Aorta (tissue), 5 donors: ENCODE measurements around the gene LILRA1. TPM values are rescaled to one million over a fixed set of nuclear protein-coding genes. Genes with fewer than 3 reads are reported as not detected.
"Not testable (repeated sequence)": the region's sequence is repeated elsewhere in the genome, so short reads cannot be mapped to it uniquely, and the experiment has no call there.

Experiments used
- ATAC-seq: fragments of 200-7000 bp; cut with Tn5 transposase; one replicate; pipeline ENCODE4 v1.9.1; 2022; ENCODE audit warnings: moderate library complexity; ENCODE audit not compliant: low FRiP score
- DNase-seq, 2 donors: peaks; one replicate each; pipeline ENCODE4 v3.0.0-alpha.2; 2020
- H3K27ac ChIP-seq, 2 donors: one replicate each; pipeline ENCODE4 v1.5.1; 2013; ENCODE audit warnings: low read length in 2 of 2, mild to moderate bottlenecking in 2 of 2, moderate library complexity in 2 of 2, control low read depth in 1 of 2, inconsistent platforms in 1 of 2, low read depth in 1 of 2
- H3K27me3 ChIP-seq, 2 donors: one replicate each; pipeline ENCODE4 v1.6.1; 2013; ENCODE audit warnings: control low read depth in 1 of 2, low read length in 1 of 2, mild to moderate bottlenecking in 1 of 2, moderate library complexity in 1 of 2; ENCODE audit not compliant: insufficient read depth in 2 of 2, control insufficient read depth in 1 of 2
- H3K36me3 ChIP-seq, 2 donors: one replicate each; pipeline ENCODE4 v1.6.1; 2013; ENCODE audit warnings: control low read depth in 1 of 2, low read length in 1 of 2, mild to moderate bottlenecking in 1 of 2; ENCODE audit not compliant: insufficient read depth in 2 of 2, control insufficient read depth in 1 of 2
- H3K4me1 ChIP-seq, 2 donors: one replicate each; pipeline ENCODE4 v1.6.1; 2013; ENCODE audit warnings: low read length in 2 of 2, control low read depth in 1 of 2, mild to moderate bottlenecking in 1 of 2, moderate library complexity in 1 of 2; ENCODE audit not compliant: insufficient read depth in 2 of 2, control insufficient read depth in 1 of 2
- H3K4me3 ChIP-seq, 2 donors: one replicate each; pipeline ENCODE4 v1.5.1; 2013; ENCODE audit warnings: low read length in 2 of 2, control low read depth in 1 of 2, mild to moderate bottlenecking in 1 of 2
- H3K9me3 ChIP-seq: one replicate; pipeline ENCODE4 v1.6.1; 2013; ENCODE audit warnings: mild to moderate bottlenecking, low read length; ENCODE audit not compliant: control insufficient read depth
- WGBS, 2 donors: extraction: QIAGEN DNeasy Blood & Tissue Kit; methylation state at CpG; one replicate each; pipeline ENCODE4 v1.1.7; 2013; 5-methylcytosine and 5-hydroxymethylcytosine counted together
- intact Hi-C, 2 donors: fragments of 100-400 bp; cut with DNase I; formaldehyde crosslinking; loops; one replicate each; pipeline versions ENCODE4 v1.14.2 to v1.15.0; 2022
- polyA plus RNA-seq, 2 donors: library from polyadenylated mRNA; stranded (reverse); fragments of 200-250 nt; gene quantifications; one replicate each; pipeline ENCODE4 v1.2.3, GENCODE V29; 2013
- total RNA-seq, 2 donors: library from RNA; stranded (reverse); fragmentation: NEBNext Ultra II Directional; extraction: Animal tissue kit (Norgen Biotek cat#: 25700); gene quantifications; one replicate each; pipeline ENCODE4 v1.2.1, GENCODE V29; 2021
- donor health status: healthy with polysubstance abuse.
- donor health status: Bipolar disorder and iron deficiency.
- donor health status: DM: no; HTN: no; CAD: no.
- donor health status: DM: no; HTN: no; CAD: no.
- donor health status: DM: yes; HTN: yes; CAD: no.

LILRA1 gene
- total and polyA plus RNA-seq, 4 donors, result 0.08 to 2.0 (median 1.1) TPM

DNA sequence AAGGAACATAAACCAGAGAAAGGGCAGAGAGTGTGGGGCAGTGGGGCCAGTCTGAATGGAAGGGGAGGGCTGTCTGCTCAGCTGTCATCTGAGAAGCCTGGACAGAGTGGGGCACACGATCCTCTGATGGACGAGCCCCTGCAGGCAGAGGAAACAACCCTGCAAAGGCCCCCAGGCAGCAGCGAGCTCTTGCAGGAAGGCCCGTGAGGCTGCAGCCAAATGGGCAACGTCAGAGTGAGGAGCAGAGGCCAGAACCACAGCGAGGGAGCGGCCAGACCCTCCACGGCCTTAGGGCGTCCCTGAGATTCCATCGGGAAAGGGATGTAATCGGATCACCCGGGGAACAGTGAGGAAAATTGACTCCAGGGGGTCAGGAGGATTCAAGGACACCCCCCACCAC is 42.6 kb downstream of the LILRA1 start:
- H3K36me3 ChIP-seq, H3K27ac ChIP-seq, H3K27me3 ChIP-seq, H3K9me3 ChIP-seq, H3K4me3 ChIP-seq, intact Hi-C loops, H3K4me1 ChIP-seq, DNase-seq, ATAC-seq: not testable (repeated sequence)
- 7 to 11% methylated on average over 11 to 12 of the region's 12 CpGs for WGBS, 2 donors

DNA sequence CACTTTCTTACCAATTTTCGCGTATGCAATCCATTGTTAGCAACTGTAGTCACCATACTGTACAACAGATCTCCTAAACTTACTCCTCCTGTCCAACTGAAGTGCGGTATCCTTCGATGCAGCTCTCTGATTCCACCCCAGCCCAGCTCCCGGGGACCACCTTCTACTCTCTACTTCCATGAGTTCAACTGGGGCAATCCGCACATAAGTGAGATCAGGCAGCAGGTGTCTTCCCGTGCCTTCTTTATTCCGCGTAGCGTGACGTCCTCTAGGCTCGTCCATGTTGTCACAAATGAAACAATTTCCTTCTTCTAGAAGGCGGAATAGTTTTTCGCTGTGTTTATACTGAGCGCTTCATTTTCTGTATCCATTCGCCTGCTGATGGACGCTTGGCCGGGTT is 45.3 kb downstream of the LILRA1 start:
- H3K9me3 ChIP-seq, result no peaks in the 10 kb centered on the region
- H3K4me3 ChIP-seq, result no peak overlapping the region
- H3K4me1 ChIP-seq, result no peaks in the 10 kb centered on the region
- 89 to 91% methylated on average over 18 of the region's 18 CpGs for WGBS, 2 donors
- H3K27ac ChIP-seq, result no peak overlapping the region
- ATAC-seq (no peak), DNase-seq (no peak)
- intact Hi-C loops, result no loop called here
- no peaks in the 10 kb centered on the region for H3K27me3 ChIP-seq
- H3K36me3 ChIP-seq, result no peaks in the 10 kb centered on the region

DNA sequence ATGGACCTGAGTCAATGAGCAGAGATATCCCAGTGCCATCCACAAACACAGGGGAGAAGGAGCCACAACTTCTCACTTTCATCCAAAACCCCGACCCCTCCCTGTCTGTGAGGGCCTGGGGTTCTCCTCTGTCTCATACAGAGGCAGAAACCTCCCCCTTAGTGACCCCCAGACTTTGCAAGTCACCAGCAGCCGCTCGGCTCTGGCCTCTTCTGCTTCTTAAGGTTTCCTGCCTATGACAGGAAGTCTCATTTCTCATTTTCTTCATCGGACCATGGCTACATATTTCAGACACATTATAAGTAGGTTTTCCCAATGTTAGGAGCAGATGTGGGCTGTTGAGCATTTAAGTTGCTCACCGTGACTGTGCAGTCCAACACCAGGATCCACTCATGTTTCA is 49.5 kb downstream of the LILRA1 start:
- H3K27ac ChIP-seq, H3K27me3 ChIP-seq, ATAC-seq, H3K36me3 ChIP-seq, H3K4me1 ChIP-seq, H3K9me3 ChIP-seq, H3K4me3 ChIP-seq, DNase-seq, intact Hi-C loops: not testable (repeated sequence)
- WGBS, 2 donors, result 66 to 69% methylated on average over 5 of the region's 5 CpGs

DNA sequence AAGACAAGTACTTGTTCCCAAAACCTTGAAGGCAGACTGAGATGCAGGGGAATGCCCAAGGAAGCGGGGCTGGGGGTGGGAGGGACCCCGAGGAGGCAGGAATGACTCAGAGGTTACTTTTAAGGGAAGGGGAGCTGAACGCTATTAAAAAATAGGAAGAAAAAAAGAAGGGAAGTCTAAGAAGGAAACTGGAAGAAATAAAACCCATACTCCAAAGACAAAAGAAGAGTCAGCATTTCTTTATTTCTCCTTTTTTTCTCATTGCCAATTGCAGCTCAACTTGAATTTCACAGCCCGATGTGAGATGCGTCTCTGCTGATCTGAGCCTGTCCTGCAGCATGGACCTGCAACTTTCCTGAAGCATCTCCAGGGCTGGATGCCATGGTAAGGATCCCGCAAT is 50.2 kb downstream of the LILRA1 start:
- ATAC-seq, H3K27me3 ChIP-seq, H3K27ac ChIP-seq, intact Hi-C loops, H3K4me3 ChIP-seq, H3K4me1 ChIP-seq, H3K9me3 ChIP-seq, H3K36me3 ChIP-seq: not testable (repeated sequence)
- DNase-seq, result peak in 1 of 2 donors; percentile 69
- WGBS, 2 donors, result 73 to 76% methylated on average over 5 to 6 of the region's 6 CpGs

DNA sequence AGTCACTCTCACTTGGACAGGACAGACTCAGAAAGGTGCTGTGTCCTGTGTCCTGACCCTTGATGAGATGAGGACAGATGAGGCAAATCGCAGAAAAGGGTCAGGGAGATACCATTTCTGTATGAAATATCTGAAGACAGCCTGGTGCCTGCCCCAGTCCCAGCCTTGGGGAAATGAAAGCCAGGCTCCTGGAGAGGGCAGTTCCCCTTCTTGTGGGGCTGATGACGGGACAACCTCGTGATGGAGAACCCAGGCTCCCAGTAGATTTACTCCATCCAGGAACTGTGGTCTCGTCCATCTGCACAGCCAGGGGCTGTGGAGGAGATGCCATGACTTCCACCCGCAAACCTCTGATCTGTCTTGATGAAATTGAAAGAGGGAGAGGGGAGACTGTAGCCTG is 50.6 kb downstream of the LILRA1 start:
- no peaks in the 10 kb centered on the region for H3K4me1 ChIP-seq
- H3K27me3 ChIP-seq, result no peaks in the 10 kb centered on the region
- WGBS, 2 donors, result 67 to 69% methylated on average over 5 of the region's 5 CpGs
- no peaks in the 10 kb centered on the region for H3K36me3 ChIP-seq
- no peak overlapping the region for H3K27ac ChIP-seq
- no peak overlapping the region for H3K4me3 ChIP-seq
- intact Hi-C loops, result no loop called here
- no peaks in the 10 kb centered on the region for H3K9me3 ChIP-seq
- peak; percentile 38 for ATAC-seq
- peak in 1 of 2 donors; percentile 84 for DNase-seq

- DNase-seq (no peak), ATAC-seq (no peak)
- H3K36me3 ChIP-seq, result no peaks in the 10 kb centered on the region
- H3K27ac ChIP-seq, result no peak overlapping the region
- H3K27me3 ChIP-seq, result no peaks in the 10 kb centered on the region
- WGBS, 2 donors, result 88 to 89% methylated on average over 19 of the region's 19 CpGs
- no peak overlapping the region for H3K4me3 ChIP-seq
- intact Hi-C loops, result no loop called here
- no peaks in the 10 kb centered on the region for H3K9me3 ChIP-seq
- no peaks in the 10 kb centered on the region for H3K4me1 ChIP-seq
Observed at GRCh38 chr19:54646331-54646841, 53.0 kb downstream of the LILRA1 start.

- ATAC-seq (no peak), DNase-seq (no peak)
- no peaks in the 10 kb centered on the region for H3K9me3 ChIP-seq
- H3K4me3 ChIP-seq, result no peak overlapping the region
- H3K27ac ChIP-seq, result no peak overlapping the region
- WGBS, 2 donors, result 51 to 53% methylated on average over 4 of the region's 4 CpGs
- no peaks in the 10 kb centered on the region for H3K27me3 ChIP-seq
- H3K36me3 ChIP-seq, result no peaks in the 10 kb centered on the region
- intact Hi-C loops, result no loop called here
- no peaks in the 10 kb centered on the region for H3K4me1 ChIP-seq
Observed at GRCh38 chr19:54648129-54648528, 54.7 kb downstream of the LILRA1 start.

DNA sequence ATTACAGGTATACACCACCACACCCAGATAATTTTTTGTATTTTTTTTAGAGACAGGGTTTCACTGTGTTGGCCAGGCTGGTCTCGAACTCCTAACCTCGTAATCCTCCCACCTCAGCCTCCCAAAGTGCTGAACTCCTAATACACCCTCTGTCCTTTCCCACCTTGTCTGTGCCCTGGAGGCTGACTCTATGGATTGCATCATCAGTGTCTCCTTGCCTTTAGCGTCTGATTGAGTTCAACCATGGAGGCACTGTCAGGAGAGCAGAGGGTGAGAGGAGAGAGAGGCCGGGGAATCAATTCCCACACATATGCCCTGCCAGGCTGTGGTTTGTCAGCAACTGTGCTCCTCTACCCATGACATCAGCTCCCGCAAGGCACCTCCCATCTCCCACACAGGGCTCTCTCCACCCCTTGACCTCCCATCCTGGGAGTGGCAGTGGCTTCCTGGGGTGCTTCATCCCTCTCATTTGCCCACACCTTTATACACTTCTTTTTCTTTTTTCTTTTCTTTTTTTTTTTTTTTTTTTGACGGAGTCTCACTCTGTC is 56.8 kb downstream of the LILRA1 start:
- no peak overlapping the region for H3K4me3 ChIP-seq
- WGBS, 2 donors, result 77 to 83% methylated on average over 5 to 6 of the region's 6 CpGs
- H3K27ac ChIP-seq, result no peak overlapping the region
- H3K36me3 ChIP-seq, result no peaks in the 10 kb centered on the region
- no peaks in the 10 kb centered on the region for H3K4me1 ChIP-seq
- no peaks in the 10 kb centered on the region for H3K9me3 ChIP-seq
- DNase-seq (no peak), ATAC-seq (no peak)
- H3K27me3 ChIP-seq, result no peaks in the 10 kb centered on the region
- intact Hi-C loops, result no loop called here
